SK-MEL-5 (cell line): ENCODE measurements around the gene GAS6. TPM values are rescaled to one million over a fixed set of nuclear protein-coding genes. Genes with fewer than 3 reads are reported as not detected.
"Not testable (repeated sequence)": the region's sequence is repeated elsewhere in the genome, so short reads cannot be mapped to it uniquely, and the experiment has no call there.

Experiments used
- DNase-seq: peaks from one replicate; pipeline ENCODE4 v3.0.0-alpha.2; 2016; ENCODE audit warnings: low read depth, low spot score
- in situ Hi-C: cut with HindIII; loops from 2 replicates; pipeline ENCODE4 v1.10.0; 2016; ENCODE audit warnings: low sequenced_read_pairs, high pct_unique_total_duplicates, low pct_unique_long_range_greater_than_20kb
- total RNA-seq: library from RNA; depleted of rRNA; stranded (reverse); fragments of >200 nt; shearing (Covaris generic); gene quantifications from 2 replicates; pipeline ENCODE4 v1.2.3, GENCODE V29; 2014

GAS6 gene
- total RNA-seq, 1 experiment from 2014 or later: 5.8 TPM

DNA sequence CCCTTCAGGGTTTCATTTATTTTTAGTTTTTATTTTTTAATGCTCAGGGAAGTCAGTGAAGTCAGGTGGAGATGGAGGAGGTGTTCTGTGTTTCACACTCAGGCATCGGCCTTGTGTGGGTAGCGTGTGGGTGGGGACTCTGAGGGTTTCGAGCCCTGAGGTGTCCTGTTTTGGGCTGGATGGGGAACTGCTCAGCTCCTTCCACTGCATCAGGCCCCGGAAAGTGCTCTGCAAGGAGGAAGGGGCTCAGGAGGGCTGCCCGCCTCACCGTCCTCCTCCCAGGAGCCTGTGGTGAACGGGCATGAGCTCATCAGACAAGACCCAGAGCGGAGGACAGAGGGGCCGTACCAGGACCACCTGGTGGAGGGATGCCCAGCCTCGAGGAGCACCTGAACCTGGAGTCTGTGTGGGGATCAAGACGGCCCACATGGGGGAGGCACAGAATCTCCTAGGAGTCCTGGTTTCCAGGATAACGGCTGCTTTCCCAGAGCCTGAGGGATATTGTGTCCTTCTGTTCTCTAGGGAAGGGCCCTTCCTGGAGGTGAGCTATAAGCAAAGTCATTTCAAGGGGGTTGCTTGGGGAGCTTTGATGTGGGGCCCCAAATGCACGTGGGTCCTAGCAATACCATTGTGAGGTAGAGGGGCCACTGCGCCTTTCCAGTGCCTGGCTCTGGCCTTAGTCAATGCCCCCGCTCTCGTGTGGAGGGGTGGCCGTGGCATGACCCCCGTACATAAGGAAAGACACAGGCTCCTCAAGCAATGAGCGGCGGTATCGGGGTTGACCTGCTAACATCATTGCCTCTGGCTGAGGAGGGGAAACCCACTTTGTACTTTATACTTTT, 13.5 kb upstream of the GAS6 start:
- no peak for DNase-seq
- in situ Hi-C loops: no loop called here

DNA sequence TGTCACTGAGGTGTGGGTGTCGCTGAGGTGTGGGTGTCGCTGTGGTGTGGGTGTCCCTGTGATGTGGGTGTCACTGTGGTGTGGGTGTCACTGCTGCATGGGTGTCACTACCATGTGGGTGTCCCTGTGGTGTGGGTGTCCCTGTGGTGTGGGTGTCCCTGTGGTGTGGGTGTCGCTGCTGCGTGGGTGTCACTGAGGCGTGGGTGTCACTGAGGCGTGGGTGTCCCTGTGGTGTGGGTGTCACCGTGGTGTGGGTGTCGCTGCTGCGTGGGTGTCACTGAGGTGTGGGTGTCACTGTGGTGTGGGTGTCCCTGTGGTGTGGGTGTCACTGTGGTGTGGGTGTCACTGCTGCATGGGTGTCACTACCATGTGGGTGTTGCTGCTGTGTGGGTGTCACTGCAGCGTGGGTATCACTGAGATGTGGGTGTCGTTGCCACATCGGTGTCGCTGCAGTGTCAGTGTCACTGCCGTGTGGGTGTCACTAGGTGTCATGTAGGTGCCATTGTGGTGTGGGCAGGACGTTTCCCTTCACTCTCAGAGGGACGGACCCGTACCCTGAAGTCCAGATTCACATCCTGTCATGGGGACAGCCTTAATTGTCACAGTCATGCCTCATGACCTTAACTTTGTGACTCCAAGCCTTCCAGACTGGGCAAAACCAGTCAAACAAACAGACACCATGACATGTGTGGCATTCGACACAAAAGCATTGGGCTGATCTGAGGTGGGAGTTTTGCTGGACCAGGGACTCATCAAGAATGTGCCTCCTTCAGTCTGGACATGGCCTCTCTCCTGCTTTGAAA, 12.7 kb upstream of the GAS6 start:
- in situ Hi-C loops: no loop called here
- no peak for DNase-seq

DNA sequence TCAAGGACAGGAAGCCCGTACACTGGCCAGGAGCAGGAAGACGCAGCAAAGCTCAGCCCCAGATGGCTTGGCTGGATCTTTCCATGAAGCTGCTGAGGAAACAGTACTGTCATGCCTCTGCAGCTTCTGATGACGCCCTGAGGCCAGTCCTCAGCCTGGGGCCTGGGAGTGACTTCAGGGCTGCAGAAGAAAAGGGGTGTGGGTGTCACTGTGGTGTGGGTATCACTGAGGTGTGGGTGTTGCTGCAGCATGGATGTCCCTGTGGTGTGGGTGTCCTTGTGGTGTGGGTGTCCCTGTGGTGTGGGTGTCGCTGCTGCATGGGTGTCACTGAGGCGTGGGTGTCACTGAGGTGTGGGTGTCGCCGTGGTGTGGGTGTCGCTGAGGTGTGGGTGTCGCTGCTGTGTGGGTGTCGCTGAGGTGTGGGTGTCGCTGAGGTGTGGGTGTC, 12.0 kb upstream of the GAS6 start:
- in situ Hi-C loops: no loop called here

DNA sequence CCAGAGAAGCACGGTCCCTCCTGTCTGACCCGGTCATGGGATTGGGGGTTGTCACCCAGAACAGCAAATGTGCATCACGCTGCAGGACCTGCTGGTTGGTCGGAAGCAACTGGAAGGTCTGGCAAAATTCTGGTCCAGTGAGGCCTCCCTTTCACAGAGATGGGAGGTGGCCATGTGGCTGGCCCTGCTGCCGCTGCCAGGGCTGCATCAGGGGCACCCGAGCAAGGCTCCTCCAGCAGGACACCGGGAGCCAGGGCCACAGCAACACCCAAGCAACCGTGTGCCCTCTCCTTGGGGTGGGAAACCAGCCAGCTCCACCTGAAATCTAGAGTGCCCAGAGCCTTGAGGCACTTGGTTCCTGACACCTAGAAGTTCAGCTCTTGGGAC, 11.5 kb upstream of the GAS6 start:
- no peak for DNase-seq
- in situ Hi-C loops: no loop called here

More for the DNA sequence above, 12.0 kb upstream of the GAS6 start:
- no peak for DNase-seq

DNA sequence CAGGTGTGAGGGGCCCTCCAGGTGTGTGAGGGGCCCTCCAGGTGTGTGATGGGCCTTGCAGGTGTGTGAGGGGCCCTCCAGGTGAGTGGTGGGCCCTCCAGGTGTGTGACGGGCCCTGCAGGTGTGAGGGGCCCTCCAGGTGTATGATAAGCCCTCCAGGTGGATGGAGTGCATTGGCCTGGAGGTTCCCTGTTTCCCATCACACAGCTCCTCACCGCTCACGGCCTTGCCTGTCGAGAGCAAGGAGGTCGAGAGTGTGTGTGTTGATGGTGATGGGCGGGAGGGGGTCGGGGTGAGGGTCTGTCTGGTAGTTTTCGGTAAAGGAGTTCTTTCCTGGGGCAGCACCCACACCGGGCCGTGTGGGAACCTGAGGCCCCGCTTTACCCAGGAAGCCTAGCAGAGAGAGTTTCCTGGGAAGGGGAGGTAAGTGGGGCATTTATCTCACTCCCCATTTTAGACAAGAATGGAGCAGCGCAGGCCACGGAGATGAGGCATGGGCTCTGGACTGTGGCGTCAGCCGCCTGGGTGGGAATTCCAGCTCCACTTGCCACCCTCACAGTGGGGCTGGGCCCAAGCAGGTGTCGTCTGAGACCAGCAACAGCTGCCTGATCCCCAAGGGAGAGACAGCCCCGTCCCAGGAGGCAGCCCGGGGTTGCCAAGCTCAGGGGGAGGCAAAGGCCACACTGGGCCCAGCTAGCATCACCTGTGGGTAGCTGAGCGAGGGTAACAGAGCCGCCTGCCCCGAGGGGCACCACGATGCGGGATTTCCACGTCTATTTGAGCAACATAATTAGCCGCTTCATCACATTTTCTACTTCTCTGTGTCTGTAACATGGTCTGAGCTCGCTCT, 10.9 kb upstream of the GAS6 start:
- no peak for DNase-seq

DNA sequence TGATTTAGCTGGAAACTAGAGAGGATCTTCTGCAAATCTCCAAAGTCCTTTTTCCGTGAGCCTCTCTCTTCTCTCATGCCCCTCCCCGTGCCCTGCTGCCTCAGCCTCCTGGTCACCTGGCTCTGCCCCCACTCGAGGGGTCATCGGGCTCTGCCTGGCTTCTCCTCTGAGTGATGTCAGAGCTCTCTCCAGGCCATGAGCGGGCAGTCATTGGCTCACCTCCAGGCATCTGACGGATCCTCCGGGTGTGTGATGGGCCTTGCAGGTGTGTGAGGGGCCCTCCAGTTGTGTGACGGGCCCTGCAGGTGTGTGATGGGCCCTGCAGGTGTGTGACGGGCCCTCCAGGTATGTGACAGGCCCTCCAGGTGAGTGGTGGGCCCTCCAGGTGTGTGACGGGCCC, 10.3 kb upstream of the GAS6 start:
- no peak for DNase-seq
- in situ Hi-C loops: no loop called here

More for the DNA sequence above, 10.9 kb upstream of the GAS6 start:
- in situ Hi-C loops: no loop called here

DNA sequence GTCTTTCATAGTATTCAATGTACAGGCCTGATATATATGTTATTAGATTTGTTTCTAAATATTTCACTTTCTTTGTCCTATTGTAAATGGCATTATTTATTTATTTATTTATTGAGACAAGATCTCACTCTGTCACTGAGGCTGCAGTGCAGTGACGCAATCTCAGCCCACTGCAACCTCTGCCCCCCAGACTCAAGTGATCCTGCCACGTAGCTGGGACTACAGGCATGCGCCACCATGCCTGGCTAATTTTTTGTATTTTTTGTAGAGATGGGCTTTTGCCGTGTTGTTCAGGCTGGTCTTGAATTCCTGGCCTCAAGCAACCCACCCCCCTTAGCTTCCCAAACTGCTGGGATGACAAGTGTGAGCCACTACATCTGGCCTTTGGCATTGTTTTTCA, 5.4 kb upstream of the GAS6 start:
- no peak for DNase-seq
- in situ Hi-C loops: no loop called here

DNA sequence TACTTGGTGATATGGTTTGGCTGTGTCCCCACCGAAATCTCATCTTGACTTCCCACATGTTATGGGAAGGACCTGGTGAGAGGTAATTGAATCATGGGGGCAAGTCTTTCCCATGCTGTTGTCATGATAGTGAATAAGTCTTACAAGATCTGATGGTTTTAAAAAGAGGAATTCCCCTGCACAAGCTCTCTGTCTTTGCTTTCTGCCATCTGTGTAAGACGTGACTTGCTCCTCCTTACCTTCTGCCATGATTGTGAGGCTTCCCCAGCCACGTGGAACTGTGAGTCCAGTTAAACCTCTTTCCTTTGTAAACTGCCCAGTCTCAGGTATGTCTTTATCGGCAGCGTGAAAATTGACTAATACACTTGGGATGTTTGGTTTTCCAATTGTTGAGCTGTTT, 4.0 kb upstream of the GAS6 start:
- DNase-seq, in situ Hi-C loops: not testable (repeated sequence)

DNA sequence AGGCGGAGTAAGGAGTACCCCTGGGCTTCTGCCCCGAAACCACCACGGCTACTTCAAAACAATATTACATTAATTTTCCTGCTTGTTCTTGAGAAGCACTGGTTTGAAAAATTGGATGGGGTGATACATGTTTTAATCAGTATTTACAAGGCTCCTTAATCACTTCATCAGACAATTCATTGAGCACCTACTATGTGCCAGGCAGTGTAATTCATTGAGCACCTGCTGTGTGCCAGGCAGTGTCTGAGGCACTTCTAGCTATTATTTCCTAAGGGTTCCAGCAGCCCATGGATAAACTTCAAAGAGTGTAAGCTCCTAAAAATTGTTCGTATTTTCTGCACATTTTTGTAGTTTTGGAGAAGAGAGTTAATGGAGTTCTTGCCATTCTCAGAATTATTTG, 1.6 kb upstream of the GAS6 start:
- DNase-seq: no peak
- in situ Hi-C loops: no loop called here

DNA sequence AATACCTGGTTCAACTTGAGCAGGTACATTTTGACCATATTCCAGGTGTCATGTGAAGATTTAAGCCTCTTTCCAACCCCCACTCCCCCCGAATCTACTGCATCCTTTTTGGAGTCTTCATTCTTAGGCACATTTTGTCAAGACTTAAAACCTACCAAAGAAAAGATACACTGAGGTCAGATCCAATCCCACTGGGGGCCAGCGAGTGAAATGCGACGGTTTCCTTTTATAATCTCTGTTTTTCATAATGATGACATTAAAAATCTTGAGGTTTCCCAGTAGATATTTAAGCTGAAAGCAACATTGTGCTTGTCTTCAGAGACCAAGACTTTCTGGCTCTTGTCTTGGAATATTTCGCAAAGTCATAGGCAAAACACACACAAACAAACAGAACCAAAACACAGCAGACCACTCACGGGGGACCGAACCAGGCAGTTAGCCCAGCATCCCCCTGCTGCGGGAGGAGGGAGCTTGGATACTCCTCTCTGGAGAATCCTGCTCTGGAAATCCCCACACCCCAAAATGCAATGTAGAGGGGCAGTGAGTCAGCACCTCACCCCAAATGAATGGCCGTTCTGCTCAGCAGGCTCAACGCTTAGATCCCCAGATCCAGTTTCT, 506 bp upstream of the GAS6 start:
- in situ Hi-C loops: no loop called here
- DNase-seq: no peak

DNA sequence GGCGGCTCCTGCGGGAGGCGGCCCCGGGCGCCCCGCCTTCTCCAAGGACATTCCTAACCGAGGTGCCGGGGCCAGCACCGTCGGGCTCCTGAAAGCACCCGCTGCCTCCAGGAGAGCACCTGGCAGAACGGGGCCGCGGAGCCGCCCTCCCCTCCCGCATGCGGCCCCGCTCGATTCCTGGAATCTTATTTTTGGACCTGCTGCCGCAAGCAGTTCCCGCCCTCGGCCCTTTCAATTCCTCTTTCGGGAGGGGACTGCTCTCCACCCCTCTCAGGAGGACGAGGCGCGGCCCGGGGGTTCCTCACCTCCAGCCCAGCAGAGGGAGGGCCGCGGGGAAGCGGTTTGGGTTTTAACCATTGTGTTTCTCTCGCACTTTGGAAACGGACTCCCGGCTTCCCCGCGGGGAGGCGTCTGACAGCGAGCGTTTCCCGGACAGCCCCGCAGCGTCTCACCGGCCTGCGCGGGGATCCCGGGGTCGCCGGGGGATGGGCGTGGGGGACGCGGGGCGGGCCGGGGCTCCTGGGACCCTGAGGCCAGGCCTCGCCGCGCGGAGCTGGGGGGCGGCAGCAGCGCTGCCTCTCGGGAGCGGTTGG, 849 bp downstream of the GAS6 start:
- in situ Hi-C loops: no loop called here
- no peak for DNase-seq

DNA sequence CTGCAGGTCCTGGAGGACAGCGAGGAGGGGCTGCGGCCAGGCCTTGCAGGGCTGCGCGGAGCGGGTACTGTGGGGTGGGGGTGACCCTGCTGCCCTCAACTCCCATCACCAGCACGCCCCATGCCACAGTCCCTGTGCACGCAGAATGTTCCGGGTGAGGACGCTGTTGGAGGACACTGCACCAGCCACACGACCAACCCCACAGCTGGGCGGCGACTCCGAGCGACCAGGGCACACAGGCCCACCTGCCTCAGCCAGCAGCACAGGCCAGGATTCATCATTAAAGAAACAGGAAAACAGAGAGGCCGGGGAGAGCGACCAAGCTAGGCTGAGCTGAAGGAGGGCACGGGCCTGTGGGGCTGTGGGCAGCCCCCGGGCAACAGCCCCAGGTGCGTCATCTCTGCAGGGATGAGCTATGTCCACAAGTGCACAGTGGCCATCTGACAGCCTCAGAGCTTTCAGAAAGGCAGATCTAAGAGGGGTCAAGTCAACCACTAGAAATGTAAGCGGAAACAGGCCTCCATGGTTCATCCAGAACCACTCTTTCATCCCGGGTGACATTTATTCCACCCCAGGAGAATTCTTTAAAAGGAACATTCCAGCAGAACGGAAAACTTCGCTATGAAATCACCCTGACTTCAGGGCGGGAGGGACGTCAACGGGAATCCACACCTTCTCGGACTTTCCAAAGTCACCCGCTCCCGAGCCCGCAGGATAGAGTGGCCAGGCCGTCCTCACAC, 1.5 kb downstream of the GAS6 start:
- in situ Hi-C loops: no loop called here
- DNase-seq: no peak

DNA sequence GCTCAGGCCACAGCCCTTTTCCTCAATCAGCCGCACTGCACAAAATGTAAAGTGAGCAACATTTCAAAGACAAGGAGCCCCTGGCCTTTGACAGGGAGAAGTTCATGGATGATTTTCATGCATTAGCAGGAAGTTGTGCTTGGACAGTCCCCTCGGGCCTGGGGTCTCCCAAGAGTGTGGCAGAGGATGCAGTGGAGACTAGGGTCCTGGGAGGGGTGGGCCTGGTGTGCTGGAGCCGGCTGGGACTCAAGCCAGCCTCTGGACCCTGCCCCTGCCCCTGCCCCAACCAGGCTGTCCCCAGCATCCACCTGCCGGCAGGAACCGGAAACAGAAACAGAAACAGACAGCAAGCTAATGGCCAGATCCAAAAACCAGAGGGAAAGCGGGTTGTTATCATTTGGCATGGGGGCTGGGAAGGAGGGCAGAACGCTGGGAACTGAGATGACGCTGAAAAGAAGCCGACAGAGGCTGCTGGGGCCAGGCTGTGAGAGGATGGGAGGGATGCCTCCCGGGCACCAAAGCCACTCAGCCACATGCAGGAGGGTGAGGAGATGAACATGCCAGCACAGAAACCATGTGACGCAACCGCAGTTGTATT, 2.3 kb downstream of the GAS6 start:
- no peak for DNase-seq
- in situ Hi-C loops: no loop called here

DNA sequence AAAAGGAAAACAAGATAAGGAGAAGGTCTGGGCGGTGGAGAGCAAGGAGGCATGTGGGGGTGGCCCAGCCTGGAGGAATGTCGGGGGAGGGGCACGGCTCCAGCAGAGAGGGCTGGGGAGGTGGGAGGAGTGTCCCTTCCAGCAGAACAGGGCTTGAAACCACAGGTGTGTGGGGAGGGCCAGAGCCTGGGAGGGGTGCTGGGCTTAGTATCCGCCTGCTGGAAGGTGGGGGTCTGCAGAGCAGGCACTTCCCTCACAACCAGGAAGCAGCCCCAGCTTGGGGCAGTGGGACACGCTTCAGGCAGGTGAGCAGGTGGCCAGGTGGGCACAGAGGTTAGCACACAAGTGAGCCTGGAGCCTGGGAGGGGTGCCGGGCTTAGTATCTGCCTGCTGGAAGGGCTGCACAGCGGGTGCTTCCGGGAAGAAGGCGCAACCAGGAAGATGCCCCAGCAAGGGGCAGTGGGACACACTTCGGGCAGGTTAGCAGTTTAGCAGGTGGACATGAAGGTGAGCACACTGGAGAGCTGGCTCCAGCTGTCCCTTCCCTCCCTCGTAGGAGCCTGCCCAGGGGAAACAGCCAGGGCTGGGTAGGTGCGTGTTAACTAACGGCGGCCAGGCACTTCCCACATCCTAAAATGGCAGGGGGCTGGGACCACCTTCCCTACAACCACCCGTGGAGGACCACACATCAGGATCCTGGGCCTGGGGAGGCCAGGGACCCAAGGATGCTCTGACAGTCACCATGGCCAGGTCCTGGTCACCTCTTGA, 3.0 kb downstream of the GAS6 start:
- in situ Hi-C loops: no loop called here
- DNase-seq: no peak

DNA sequence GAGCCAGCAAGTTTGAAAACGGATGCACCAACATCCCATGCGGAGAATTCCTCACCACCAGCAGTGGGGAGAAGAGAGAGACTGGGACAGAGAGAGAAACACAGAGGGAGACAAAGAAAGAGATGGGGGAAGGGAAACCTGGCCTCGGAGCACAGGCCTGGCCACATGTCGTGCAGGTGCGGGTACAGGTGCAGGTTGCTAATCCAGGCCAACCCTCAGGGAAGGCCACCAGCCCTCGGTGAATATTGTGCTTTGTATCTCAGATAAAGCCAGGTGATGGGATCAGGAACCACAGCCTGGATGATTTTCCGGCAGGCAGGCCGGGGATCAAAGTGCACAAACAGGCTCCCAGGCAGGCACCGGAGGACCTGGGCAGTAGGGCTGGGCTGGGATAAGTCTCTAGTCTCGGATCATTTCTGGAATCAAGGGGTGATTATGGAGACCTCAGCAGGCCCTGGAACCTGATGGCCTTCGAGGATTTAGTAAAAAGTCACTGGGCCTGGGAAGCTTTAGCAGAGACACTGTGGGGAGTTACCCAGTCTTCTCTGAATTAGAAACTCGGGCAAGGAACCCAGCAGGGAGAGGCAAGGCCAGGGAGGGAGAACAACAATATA, 3.7 kb downstream of the GAS6 start:
- in situ Hi-C loops: no loop called here
- no peak for DNase-seq
